ENCODE measurements around the gene D2HGDH.

DNA sequence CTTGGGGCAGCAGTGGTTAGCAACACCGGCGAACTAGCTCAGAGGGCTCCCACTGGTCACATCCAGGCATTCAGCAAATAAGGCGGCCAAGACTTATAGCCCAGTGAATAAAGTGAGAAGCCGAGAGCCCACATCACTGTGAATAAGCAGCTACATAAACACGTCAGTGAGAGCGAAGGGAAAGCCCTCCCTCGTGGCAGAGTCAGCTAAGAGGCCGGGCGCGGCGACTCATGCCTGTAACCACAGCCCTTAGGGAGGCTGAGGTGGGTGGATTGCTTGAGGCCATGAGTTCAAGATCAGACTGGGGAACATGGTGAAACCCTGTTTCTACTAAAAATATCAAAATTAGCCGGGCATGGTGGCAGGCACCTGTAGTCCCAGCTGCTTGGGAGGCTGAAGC is 5.2 kb downstream of the D2HGDH start:
- TF ChIP-seq, protein P1, sequence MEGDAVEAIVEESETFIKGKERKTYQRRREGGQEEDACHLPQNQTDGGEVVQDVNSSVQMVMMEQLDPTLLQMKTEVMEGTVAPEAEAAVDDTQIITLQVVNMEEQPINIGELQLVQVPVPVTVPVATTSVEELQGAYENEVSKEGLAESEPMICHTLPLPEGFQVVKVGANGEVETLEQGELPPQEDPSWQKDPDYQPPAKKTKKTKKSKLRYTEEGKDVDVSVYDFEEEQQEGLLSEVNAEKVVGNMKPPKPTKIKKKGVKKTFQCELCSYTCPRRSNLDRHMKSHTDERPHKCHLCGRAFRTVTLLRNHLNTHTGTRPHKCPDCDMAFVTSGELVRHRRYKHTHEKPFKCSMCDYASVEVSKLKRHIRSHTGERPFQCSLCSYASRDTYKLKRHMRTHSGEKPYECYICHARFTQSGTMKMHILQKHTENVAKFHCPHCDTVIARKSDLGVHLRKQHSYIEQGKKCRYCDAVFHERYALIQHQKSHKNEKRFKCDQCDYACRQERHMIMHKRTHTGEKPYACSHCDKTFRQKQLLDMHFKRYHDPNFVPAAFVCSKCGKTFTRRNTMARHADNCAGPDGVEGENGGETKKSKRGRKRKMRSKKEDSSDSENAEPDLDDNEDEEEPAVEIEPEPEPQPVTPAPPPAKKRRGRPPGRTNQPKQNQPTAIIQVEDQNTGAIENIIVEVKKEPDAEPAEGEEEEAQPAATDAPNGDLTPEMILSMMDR (conservative IDR thresholded peaks at IDR 0.05; ENCODE audit: low read depth, low read length): no peak
- no peak for TF ChIP-seq EZH2 (IDR thresholded peaks at IDR 0.05; ENCODE audit: borderline replicate concordance, low read depth, low read length, poor library complexity, severe bottlenecking)
